Subcutaneous abdominal adipose tissue (tissue), 5 donors: ENCODE measurements around the gene ILRUN.
"Not testable (repeated sequence)": the region's sequence is repeated elsewhere in the genome, so short reads cannot be mapped to it uniquely, and the experiment has no call there.

Experiments used
- H3K27ac ChIP-seq: one replicate; pipeline ENCODE4 v1.7.0; 2013; ENCODE audit warnings: low read depth, mild to moderate bottlenecking, inconsistent platforms, low read length, moderate library complexity
- H3K27me3 ChIP-seq, 5 donors: one replicate each; pipeline ENCODE4 v1.7.0; 2013; ENCODE audit warnings: low read length in 5 of 5, inconsistent platforms in 1 of 5; ENCODE audit not compliant: control insufficient read depth in 5 of 5, insufficient read depth in 4 of 5
- H3K36me3 ChIP-seq, 5 donors: one replicate each; pipeline ENCODE4 v1.7.0; 2013; ENCODE audit warnings: low read length in 5 of 5; ENCODE audit not compliant: control insufficient read depth in 5 of 5, insufficient read depth in 5 of 5
- H3K4me1 ChIP-seq, 5 donors: one replicate each; pipeline ENCODE4 v1.7.0; 2013; ENCODE audit warnings: low read length in 5 of 5, mild to moderate bottlenecking in 3 of 5, moderate library complexity in 1 of 5; ENCODE audit not compliant: control insufficient read depth in 5 of 5, insufficient read depth in 5 of 5
- H3K4me3 ChIP-seq, 5 donors: one replicate each; pipeline ENCODE4 v1.7.0; 2013; ENCODE audit warnings: low read length in 5 of 5, low read depth in 1 of 5
- H3K9ac ChIP-seq, 5 donors: one replicate each; pipeline ENCODE4 v1.7.0; 2013; ENCODE audit warnings: low read length in 5 of 5, mild to moderate bottlenecking in 4 of 5, moderate library complexity in 3 of 5
- H3K9me3 ChIP-seq, 5 donors: one replicate each; pipeline ENCODE4 v1.7.0; 2013; ENCODE audit warnings: low read length in 5 of 5; ENCODE audit not compliant: control insufficient read depth in 5 of 5
- donor health status: healthy.
- donor health status: healthy.
- donor health status: healthy.
- donor health status: healthy.
- donor health status: healthy.

Gene ILRUN

DNA sequence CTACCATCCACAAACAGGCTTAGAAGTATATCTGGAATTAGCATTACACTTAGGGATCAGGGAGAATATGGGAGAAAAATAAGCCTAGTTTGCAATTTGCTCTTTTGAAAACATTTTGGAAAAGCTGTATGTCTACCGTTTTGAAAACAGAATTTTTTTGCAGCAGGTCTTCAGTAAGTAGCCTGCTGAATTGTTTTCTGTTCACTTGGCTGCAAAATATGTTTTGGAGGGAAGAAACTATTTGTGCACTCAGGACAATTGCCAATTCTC lies 39.6 kb downstream of the ILRUN start:
- H3K27me3 ChIP-seq, result no peaks in the 10 kb centered on the region
- peaks cover 0 to 10% (median 7%) of the 10 kb centered on the region in 5 donors for H3K36me3 ChIP-seq
- H3K4me3 ChIP-seq, result peak overlapping the region; percentile 57 to 80 (median 63)
- H3K9ac ChIP-seq, result peak overlapping the region; percentile 64 to 84 (median 71)
- H3K4me1 ChIP-seq, result peaks cover 7 to 37% (median 31%) of the 10 kb centered on the region in 5 donors
- H3K9me3 ChIP-seq, result no peaks in the 10 kb centered on the region
- peak overlapping the region; percentile 94 for H3K27ac ChIP-seq

DNA sequence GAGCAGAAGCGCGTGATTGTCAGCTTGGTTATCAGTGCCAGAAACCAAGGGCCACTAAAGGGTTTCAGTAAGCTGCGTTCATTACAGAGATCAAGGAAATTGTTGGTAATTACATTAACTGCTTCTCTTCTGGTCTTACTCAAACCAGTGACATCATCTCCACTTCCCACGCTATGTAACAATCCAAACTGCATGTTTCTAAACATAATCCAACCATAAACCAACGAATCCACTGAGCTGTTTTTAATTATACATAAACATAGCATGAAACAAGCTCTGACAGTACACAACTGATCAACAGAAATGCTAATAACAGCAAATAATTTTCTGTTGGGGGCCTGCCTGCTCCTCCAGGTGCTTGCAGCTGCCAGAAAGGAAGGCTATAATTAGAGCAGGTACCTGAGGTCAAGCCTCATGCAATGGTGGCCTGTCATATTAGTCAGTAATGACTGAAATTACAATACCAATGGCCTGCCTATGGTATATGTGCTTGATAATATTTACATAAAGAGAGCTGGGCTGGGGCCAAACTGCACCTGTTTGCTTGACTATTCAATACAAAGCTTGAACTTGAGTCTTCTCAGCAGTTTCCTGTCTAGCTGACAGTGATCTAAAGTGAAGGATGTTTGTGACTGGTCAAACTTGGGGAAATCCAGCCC lies 40.1 kb downstream of the ILRUN start:
- no peaks in the 10 kb centered on the region for H3K27me3 ChIP-seq
- H3K4me3 ChIP-seq, result peak overlapping the region in 4 of 5 donors; percentile 57 to 80 (median 63)
- H3K9me3 ChIP-seq, result no peaks in the 10 kb centered on the region
- peaks cover 0 to 10% (median 7%) of the 10 kb centered on the region in 5 donors for H3K36me3 ChIP-seq
- H3K27ac ChIP-seq, result peak overlapping the region; percentile 94
- H3K9ac ChIP-seq, result peak overlapping the region; percentile 64 to 84 (median 71)
- peaks cover 7 to 37% (median 31%) of the 10 kb centered on the region in 5 donors for H3K4me1 ChIP-seq

DNA sequence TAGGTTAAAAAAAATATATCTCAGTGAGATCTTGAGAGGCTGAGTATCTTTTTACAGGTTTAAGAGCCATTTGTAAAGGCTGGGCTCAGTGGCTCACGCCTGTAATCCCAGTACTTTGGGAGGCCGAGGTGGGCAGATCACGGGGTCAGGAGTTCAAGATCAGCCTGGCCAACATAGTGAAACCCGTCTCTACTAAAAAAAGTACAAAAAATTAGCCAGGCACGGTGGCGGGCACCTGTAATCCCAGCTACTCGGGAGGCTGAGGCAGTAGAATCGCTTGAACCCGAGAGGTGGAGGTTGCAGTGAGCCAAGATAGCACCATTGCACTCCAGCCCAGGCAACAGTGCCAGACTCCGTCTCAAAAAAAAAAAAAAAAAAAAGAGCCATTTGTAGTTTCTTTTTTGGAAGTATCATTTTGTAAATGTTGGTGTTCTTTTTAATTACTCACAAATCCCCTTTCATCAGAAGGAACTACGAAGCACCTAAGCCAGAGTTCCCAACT lies 40.6 kb downstream of the ILRUN start:
- peak overlapping the region in 4 of 5 donors; percentile 35 to 80 (median 55) for H3K9ac ChIP-seq
- not testable (repeated sequence) for H3K36me3 ChIP-seq, H3K9me3 ChIP-seq, H3K27me3 ChIP-seq
- peak overlapping the region; percentile 94 for H3K27ac ChIP-seq
- H3K4me1 ChIP-seq, result peaks cover 7 to 37% (median 31%) of the 10 kb centered on the region in 5 donors
- H3K4me3 ChIP-seq, result peak overlapping the region in 3 of 5 donors; percentile 57 to 65 (median 61)

DNA sequence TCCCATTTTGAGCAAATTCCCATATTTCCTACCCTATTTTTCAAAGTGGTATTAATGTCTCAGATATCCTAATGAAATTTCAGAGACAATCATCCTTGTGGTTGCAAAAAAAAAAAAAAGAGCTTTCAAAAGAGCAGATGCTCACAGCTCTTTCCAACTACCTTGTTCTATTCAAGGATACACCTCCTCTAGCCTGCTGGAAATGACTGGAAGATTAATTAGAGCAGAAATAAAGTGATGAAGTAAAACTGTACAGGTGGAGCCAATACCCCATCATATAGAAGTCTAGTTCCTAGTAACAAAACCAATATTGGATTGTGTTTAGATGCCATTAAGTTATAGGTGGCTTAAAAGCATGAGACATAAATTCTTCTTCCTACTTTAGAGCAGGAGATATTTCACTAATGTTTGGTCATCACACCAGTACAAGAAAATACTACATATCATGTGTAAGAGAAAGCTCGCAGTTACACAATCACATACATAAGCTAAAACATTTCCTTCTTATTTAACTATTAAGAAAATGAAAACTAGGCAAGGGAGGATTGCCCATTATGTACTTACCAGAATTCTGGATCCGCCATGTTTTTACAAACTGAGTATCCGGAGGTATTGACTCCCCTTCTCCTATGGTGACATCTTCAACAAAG lies 42.4 kb downstream of the ILRUN start:
- Histone ChIP-seq H3K4me3 (no peak overlapping the region), H3K9me3 (no peaks in the 10 kb centered on the region), H3K27ac (peak overlapping the region; percentile 64), H3K4me1 (peaks cover 7 to 37% (median 31%) of the 10 kb centered on the region in 5 donors), H3K9ac (no peak overlapping the region), H3K36me3 (peaks cover 0 to 10% (median 7%) of the 10 kb centered on the region in 5 donors), H3K27me3 (no peaks in the 10 kb centered on the region)

DNA sequence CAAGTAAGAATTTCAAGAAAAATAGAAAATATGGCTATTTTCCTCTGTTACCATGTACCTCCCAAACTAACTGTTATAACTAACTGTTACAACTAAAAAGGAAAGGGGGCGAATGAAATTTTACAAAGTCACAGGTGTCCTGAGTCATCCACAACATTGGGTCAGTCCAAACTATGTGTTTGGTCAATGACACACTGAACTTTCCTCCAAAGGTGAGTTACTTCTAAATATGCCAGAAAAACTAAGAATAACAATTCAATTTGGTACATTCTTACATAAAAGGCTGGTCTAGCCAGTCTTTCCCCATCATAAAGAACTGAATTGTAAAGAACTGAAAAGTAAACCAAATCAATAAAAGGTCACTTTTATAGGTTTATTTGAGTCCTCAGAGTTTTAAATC lies 44.3 kb downstream of the ILRUN start:
- Histone ChIP-seq H3K4me3 (no peak overlapping the region), H3K36me3 (peaks cover 0 to 13% (median 7%) of the 10 kb centered on the region in 5 donors), H3K9ac (no peak overlapping the region), H3K9me3 (no peaks in the 10 kb centered on the region), H3K4me1 (peaks cover 7 to 20% (median 19%) of the 10 kb centered on the region in 5 donors), H3K27ac (peak overlapping the region; percentile 39), H3K27me3 (no peaks in the 10 kb centered on the region)

DNA sequence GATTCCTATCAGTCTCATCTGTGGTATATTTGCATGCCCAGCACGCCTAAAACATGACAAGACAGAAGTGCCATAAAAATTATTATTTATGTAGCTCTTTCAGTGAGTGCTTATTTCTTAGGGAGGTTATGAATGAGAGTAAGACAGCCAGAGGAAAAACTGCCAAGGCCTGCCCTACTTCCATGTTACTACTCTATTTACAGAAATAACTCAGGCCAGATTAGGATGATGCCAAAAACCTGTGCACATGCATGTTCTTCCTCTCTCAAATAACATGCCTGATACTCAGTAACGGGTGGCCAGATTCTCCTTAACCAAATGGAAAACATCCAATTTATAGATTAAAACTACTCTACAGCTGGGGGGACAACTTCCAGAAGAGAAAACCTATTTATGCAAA lies 45.7 kb downstream of the ILRUN start:
- Histone ChIP-seq H3K36me3 (peaks cover 6 to 19% (median 14%) of the 10 kb centered on the region in 5 donors), H3K27ac (peak overlapping the region; percentile 50), H3K9me3 (no peaks in the 10 kb centered on the region), H3K4me1 (peaks cover 0 to 15% (median 7%) of the 10 kb centered on the region in 5 donors), H3K9ac (no peak overlapping the region), H3K4me3 (no peak overlapping the region), H3K27me3 (no peaks in the 10 kb centered on the region)

DNA sequence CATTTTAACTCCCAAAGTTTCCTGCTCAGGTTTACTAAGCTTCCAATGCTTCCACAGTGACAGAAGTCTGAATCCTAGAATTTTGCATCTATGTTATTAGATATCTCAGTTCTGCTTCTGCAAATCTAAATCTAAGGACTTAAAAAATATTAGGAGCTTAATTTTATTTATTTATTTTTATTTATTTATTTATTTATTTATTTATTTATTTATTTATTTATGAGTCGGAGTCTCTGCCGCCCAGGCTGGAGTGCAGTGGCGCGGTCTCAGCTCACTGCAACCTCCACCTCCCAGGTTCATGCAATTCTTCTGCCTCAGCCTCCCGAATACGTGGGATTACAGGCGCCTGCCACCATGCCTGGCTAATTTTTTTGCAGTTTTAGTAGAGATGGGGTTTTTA lies 46.3 kb downstream of the ILRUN start:
- not testable (repeated sequence) for H3K27me3 ChIP-seq, H3K27ac ChIP-seq, H3K9ac ChIP-seq, H3K4me3 ChIP-seq, H3K9me3 ChIP-seq
- Histone ChIP-seq H3K4me1 (peaks cover 0 to 10% (median 2%) of the 10 kb centered on the region in 5 donors), H3K36me3 (peaks cover 10 to 23% (median 20%) of the 10 kb centered on the region in 5 donors)

DNA sequence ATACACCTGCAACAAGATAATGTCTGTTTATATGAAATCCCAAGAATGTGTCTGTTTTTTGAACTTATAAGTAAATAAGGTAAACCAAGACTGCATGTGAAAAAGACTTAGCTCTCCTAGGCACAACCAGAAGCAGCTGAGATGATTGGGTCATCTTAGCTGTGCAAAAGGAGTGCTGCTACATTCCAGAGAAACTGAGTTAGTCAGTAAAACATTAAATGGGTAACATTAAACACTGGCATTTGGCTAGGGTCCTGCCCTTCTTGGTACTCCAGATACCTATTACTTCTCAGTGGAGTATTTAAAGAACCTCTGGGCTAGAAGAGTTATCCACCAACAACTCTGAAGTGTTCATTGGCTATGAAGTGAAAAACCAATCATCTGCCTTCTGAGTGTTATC lies 47.8 kb downstream of the ILRUN start:
- Histone ChIP-seq H3K9me3 (no peaks in the 10 kb centered on the region), H3K9ac (no peak overlapping the region), H3K27me3 (no peaks in the 10 kb centered on the region), H3K4me3 (no peak overlapping the region), H3K36me3 (peaks cover 15 to 26% (median 24%) of the 10 kb centered on the region in 5 donors), H3K4me1 (peaks cover 0 to 10% (median 2%) of the 10 kb centered on the region in 5 donors), H3K27ac (no peak overlapping the region)
